Ovary (tissue), 3 donors: Measurements from ENCODE around the gene ENPP3.

ENCODE experiments used
- CTCF ChIP-seq, 3 donors: fragments of 450-650 bp in 2 of 3; fragments of 200-600 bp in 1 of 3; IDR thresholded peaks; one replicate each; pipeline versions ENCODE4 v1.5.1 to v1.8.0; 2016 to 2022; ENCODE audit warnings: antibody characterized with exemption in 3 of 3, mild to moderate bottlenecking in 1 of 3
- EP300 ChIP-seq: sonication (generic); formaldehyde crosslinking; IDR thresholded peaks from one replicate; pipeline ENCODE4 v1.6.1; 2017; ENCODE audit warnings: antibody characterized with exemption
- POLR2A ChIP-seq: fragments of 450-650 bp; IDR thresholded peaks from one replicate; pipeline ENCODE4 v1.6.1; 2017; ENCODE audit warnings: antibody characterized with exemption, mild to moderate bottlenecking, moderate library complexity
- donor health status: DM: no; HTN: no; CAD: no.

- no peak for TF ChIP-seq EP300
- TF ChIP-seq CTCF (IDR thresholded peaks at IDR 0.05) = no peak
- no peak for TF ChIP-seq POLR2A
Measured at GRCh38 chr6:131795366-131795765, 158.3 kb downstream of the ENPP3 start.
